ENCODE results near the gene FFAR2. TPM values are rescaled to one million over a fixed set of nuclear protein-coding genes. Genes with fewer than 3 reads are reported as not detected.

FFAR2 gene
- total RNA-seq, 4 donors from 2014 or later: 0.80 to 1.8 (median 1.0) TPM; not detected in 1

DNA sequence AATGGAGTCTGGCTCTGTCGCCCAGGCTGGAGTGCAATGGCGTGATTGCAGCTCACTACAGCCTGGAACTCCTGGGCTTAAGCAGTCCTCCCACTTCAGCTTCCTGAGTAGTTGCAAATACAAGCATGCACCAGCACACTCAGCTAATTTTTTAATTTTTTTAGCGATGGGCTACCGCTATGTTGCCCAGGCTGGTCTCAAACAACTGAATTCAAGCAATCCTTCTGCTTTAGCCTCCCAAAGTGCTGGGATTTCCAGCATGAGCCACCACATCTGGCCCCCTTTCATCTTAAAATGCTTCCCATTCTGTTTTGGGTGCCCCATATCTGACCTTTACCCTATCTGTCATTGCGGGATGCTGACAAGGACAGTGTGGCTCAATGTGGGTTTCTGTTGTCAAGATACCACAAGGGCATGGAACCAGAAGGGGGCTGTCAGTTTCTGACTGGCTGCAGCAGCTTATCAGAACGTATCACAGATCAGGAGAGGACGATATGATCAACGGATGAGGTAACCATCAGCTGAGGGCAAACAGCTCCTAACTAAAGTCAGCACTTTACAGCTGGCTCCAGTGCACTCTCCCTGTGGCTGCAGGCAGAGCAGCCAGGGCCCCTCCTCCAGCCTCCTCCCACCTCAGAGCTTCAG lies 44.8 kb upstream of the FFAR2 start:
- no peak overlapping the region for H3K4me3 ChIP-seq
- H3K27me3 ChIP-seq: no peaks in the 10 kb centered on the region
- no peaks in the 10 kb centered on the region for H3K36me3 ChIP-seq
- TF ChIP-seq POLR2A (IDR thresholded peaks at IDR 0.05): no peak
- TF ChIP-seq, protein P1, sequence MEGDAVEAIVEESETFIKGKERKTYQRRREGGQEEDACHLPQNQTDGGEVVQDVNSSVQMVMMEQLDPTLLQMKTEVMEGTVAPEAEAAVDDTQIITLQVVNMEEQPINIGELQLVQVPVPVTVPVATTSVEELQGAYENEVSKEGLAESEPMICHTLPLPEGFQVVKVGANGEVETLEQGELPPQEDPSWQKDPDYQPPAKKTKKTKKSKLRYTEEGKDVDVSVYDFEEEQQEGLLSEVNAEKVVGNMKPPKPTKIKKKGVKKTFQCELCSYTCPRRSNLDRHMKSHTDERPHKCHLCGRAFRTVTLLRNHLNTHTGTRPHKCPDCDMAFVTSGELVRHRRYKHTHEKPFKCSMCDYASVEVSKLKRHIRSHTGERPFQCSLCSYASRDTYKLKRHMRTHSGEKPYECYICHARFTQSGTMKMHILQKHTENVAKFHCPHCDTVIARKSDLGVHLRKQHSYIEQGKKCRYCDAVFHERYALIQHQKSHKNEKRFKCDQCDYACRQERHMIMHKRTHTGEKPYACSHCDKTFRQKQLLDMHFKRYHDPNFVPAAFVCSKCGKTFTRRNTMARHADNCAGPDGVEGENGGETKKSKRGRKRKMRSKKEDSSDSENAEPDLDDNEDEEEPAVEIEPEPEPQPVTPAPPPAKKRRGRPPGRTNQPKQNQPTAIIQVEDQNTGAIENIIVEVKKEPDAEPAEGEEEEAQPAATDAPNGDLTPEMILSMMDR (IDR thresholded peaks at IDR 0.05): no peak
- peak in 1 of 3 donors; percentile 32 for DNase-seq
- H3K4me1 ChIP-seq: no peaks in the 10 kb centered on the region
- H3K27ac ChIP-seq: no peak overlapping the region
- no peaks in the 10 kb centered on the region for H3K9me3 ChIP-seq

GRCh38 chr19:35404879-35405622 lies 43.0 kb upstream of the FFAR2 start:
- no peak overlapping the region for H3K27ac ChIP-seq
- H3K9me3 ChIP-seq: no peaks in the 10 kb centered on the region
- H3K27me3 ChIP-seq: no peaks in the 10 kb centered on the region
- no peaks in the 10 kb centered on the region for H3K4me1 ChIP-seq
- DNase-seq: peak in 1 of 3 donors; percentile 63
- no peak for TF ChIP-seq POLR2A (IDR thresholded peaks at IDR 0.05)
- TF ChIP-seq, protein P1 (IDR thresholded peaks at IDR 0.05): no peak
- H3K36me3 ChIP-seq: no peaks in the 10 kb centered on the region
- no peak overlapping the region for H3K4me3 ChIP-seq

- no peaks in the 10 kb centered on the region for H3K9me3 ChIP-seq
- peak in 1 of 3 donors; percentile 13 for DNase-seq
- no peak for TF ChIP-seq POLR2A (IDR thresholded peaks at IDR 0.05)
- TF ChIP-seq, protein P1 (IDR thresholded peaks at IDR 0.05): no peak
- no peak overlapping the region for H3K4me3 ChIP-seq
- H3K27ac ChIP-seq: no peak overlapping the region
- no peaks in the 10 kb centered on the region for H3K36me3 ChIP-seq
- H3K4me1 ChIP-seq: no peaks in the 10 kb centered on the region
- H3K27me3 ChIP-seq: no peaks in the 10 kb centered on the region
Measured at GRCh38 chr19:35407619-35408018, 40.4 kb upstream of the FFAR2 start.

- Histone ChIP-seq H3K4me3 (no peak overlapping the region), H3K9me3 (no peaks in the 10 kb centered on the region), H3K4me1 (no peaks in the 10 kb centered on the region), H3K27me3 (no peaks in the 10 kb centered on the region), H3K36me3 (no peaks in the 10 kb centered on the region), H3K27ac (no peak overlapping the region)
- TF ChIP-seq POLR2A (IDR thresholded peaks at IDR 0.05): no peak
- TF ChIP-seq, protein P1 (IDR thresholded peaks at IDR 0.05): no peak
- peak in 1 of 3 donors; percentile 41 for DNase-seq
Measured at GRCh38 chr19:35408284-35409171, 39.5 kb upstream of the FFAR2 start.

GRCh38 chr19:35409191-35409590 lies 38.9 kb upstream of the FFAR2 start:
- H3K4me3 ChIP-seq: no peak overlapping the region
- no peaks in the 10 kb centered on the region for H3K27me3 ChIP-seq
- no peaks in the 10 kb centered on the region for H3K9me3 ChIP-seq
- DNase-seq: peak in 1 of 3 donors; percentile 33
- no peak for TF ChIP-seq POLR2A (IDR thresholded peaks at IDR 0.05)
- TF ChIP-seq, protein P1 (IDR thresholded peaks at IDR 0.05): no peak
- no peak overlapping the region for H3K27ac ChIP-seq
- H3K36me3 ChIP-seq: no peaks in the 10 kb centered on the region
- no peaks in the 10 kb centered on the region for H3K4me1 ChIP-seq

Data from Peyer's patch (tissue), 4 donors.